ENCODE data around the gene EPB41.

Gene EPB41

GRCh38 chr1:28890836-28891235 lies 23.5 kb upstream of the EPB41 start:
- DNase-seq (ENCODE audit: low read depth in 2 of 2) = no peak

DNA sequence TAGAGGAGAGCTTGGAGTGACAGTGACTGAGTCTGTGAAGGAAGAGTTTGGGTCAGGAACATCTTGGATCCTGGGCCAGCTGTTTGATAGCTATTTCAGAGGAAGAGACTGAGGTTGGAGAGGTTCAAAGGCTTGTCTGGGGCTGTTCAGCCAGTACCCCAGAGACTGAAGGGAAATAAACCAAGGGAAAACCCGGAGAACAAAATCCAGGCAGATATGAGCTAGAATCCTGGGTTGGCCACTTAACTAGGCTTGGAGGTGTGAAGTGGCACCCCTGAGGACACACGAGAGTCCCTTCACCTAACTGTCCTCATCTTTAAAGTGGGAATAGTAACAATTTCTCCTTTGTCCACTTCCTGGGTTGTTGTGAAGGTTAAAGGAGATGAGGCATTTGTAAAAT lies 23.1 kb upstream of the EPB41 start:
- no peak for DNase-seq (ENCODE audit: low read depth in 2 of 2)

DNA sequence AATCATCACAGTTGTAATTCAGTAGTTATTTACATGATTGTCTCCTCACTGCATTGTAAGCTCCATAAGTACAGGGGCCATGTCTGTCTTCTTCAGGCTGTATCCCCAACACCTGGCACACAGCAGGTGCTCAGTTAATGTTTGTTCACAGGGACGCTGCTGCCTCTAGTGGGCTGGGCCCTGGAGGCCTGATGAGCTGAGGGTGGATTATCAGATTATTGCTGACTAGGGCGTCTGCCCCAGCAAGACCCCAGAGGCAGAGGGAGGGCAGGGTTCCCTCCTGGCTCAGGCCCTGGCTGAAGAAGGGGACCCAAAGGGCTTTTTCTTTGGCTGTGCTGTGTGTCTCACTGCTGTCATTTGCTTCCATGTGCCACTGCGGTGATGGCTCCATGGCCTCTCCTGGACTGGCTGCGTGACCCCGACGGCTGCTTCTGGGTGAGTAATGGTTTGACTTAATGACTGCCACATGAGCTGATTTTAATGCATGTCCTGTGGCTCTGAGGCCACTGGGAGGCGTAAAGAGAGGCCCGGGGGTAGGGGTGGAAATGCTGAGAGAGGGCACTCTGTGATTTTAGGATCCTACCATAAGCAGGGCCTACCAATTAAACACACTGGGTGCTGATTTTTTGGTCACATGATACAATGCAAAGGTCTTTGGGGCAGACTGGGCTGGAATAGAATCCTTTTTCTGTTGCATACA lies 20.8 kb upstream of the EPB41 start:
- no peak for DNase-seq (ENCODE audit: low read depth in 2 of 2)

DNA sequence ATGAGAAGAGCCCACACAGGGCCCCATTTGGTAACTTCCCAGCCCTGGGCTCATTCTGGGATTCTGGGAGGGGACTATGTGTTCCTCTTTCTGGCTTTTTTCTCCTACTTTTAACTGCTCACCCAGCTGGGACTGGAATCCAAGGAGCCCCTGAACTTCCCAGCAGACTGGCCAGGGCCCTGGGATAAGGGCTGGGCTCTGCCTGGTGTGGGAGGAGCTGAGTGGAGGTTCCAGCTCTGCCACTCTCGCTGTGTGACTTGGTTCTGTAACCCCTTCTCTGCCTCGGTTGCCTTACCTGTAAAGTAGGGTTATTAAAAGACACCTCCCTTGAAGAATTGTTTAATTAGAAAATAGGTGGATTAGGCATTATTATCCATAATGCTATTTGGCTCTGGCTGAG lies 19.6 kb upstream of the EPB41 start:
- no peak for DNase-seq (ENCODE audit: low read depth in 2 of 2)

- DNase-seq (ENCODE audit: low read depth in 2 of 2) = no peak
Observed at GRCh38 chr1:28895896-28896608, 18.3 kb upstream of the EPB41 start.

- DNase-seq (ENCODE audit: low read depth in 2 of 2) = no peak
Observed at GRCh38 chr1:28896609-28896986, 17.8 kb upstream of the EPB41 start.

GRCh38 chr1:28897789-28898188 lies 16.6 kb upstream of the EPB41 start:
- DNase-seq (ENCODE audit: low read depth in 2 of 2) = no peak

GRCh38 chr1:28898405-28898881 lies 15.9 kb upstream of the EPB41 start:
- DNase-seq (ENCODE audit: low read depth in 2 of 2) = no peak

GRCh38 chr1:28899267-28899666 lies 15.1 kb upstream of the EPB41 start:
- no peak for DNase-seq (ENCODE audit: low read depth in 2 of 2)

- DNase-seq (ENCODE audit: low read depth in 2 of 2) = no peak
Observed at GRCh38 chr1:28900562-28900961, 13.8 kb upstream of the EPB41 start.

DNA sequence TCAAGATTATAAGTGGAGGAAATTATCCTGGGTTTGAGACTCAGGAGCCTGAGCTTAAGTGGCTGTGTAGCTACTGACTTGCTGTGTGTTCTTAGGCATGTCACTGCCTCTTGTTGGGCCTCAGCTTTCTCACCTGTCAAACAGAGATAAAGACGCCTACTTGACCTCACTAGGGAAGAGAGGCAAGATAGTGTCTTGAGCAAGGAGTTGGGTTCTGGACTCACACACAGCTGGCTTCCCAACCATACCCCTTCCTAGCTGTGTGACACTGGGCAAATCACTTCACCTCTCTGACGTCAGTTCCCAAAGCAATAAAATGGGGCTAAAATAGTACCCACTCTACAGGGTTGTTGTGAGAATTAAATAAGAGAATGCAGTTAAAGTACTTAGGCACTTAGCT lies 11.6 kb upstream of the EPB41 start:
- DNase-seq (ENCODE audit: low read depth in 2 of 2) = no peak

DNA sequence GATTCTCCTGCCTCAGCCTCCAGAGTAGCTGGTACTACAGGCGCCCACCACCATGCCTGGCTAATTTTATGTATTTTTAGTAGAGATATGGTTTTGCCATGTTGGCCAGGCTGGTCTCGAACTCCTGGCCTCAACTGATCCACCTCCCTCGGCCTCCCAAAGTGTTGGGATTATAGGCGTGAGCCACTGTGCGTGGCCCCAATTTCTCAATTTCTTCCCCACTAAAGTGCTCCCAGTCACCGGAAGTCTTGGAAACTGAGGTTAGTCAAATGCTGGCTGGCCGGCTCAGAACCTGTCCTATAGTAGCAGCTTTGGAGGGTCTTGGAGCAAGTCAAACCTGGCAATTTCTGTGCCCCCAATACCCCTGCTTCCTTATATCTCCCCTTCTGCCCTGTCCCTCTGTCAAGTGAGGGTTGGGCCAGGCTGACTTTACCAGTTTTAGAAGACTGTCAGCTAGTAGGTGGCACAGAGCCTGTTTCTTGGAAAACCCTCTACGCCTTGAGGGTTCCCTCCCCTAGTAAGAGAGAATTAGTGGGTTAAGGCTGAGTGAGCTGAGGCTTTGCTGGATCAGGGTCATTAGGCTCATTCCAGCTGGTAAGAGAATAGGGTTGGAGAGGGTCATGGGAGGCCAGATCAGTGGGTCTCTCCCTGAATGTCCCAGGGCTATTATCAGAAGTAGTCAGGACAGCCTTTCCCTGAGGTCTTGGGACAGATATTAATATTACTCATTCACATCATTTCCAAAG lies 8.3 kb upstream of the EPB41 start:
- DNase-seq (ENCODE audit: low read depth in 2 of 2) = no peak

DNA sequence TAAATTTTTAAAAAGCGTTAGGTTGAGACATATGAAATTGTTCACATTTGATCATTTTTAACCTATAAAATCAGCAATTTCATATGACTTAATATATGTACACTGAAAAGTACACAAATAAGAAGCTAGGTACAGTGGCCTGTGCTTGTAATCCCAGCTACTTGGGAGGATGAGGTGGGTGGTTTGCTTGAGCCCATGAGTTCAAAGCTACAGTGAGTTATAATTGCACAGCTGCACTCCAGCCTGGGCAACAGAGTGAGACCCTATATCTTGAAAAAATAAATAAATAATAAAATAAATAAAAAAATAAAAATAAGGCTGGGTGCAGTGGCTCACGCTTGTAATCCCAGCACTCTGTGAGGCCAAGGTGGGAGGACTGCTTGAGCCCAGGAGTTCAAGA lies 5.2 kb upstream of the EPB41 start:
- DNase-seq (ENCODE audit: low read depth in 2 of 2) = no peak

- DNase-seq (ENCODE audit: low read depth in 2 of 2) = no peak
Observed at GRCh38 chr1:28910379-28911115, 3.8 kb upstream of the EPB41 start.

- no peak for DNase-seq (ENCODE audit: low read depth in 2 of 2)
Observed at GRCh38 chr1:28913786-28914227, 562 bp upstream of the EPB41 start.

- peak; percentile 14 to 25 for DNase-seq (ENCODE audit: low read depth in 2 of 2)
Observed at GRCh38 chr1:28915031-28915895, 894 bp downstream of the EPB41 start.

GRCh38 chr1:28917757-28918118 lies 3.4 kb downstream of the EPB41 start:
- peak in 1 of 2 donors; percentile 18 for DNase-seq (ENCODE audit: low read depth in 2 of 2)

DNA sequence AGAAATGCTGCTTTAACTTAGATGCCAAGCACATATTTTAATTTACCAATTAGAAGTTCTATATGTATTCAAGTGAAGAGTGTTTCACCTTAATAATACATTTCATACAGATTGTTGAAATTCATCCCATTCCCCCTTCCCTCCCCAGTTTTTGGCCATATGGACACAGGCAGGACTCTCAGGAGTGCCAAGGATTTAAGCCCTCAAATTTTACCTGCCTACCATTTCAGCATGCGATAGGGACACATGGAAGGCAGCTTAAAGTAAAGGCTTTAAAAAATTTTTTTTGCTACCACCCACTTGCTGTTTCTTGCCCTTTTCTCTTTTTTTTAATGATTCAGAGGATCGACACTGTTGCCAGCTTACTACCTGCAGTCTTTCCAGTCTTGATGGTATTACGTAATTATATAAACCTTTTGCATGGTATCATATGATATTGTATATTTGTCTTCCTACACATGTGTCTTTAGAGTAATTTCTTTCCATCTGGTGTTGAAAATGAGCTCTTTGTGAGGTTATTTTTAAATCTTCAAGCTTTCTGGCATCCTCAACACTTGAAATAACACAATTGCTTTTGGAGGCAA lies 7.0 kb downstream of the EPB41 start:
- no peak for DNase-seq (ENCODE audit: low read depth in 2 of 2)

- DNase-seq (ENCODE audit: low read depth in 2 of 2) = no peak
Observed at GRCh38 chr1:28925350-28925891, 11.1 kb downstream of the EPB41 start.

DNA sequence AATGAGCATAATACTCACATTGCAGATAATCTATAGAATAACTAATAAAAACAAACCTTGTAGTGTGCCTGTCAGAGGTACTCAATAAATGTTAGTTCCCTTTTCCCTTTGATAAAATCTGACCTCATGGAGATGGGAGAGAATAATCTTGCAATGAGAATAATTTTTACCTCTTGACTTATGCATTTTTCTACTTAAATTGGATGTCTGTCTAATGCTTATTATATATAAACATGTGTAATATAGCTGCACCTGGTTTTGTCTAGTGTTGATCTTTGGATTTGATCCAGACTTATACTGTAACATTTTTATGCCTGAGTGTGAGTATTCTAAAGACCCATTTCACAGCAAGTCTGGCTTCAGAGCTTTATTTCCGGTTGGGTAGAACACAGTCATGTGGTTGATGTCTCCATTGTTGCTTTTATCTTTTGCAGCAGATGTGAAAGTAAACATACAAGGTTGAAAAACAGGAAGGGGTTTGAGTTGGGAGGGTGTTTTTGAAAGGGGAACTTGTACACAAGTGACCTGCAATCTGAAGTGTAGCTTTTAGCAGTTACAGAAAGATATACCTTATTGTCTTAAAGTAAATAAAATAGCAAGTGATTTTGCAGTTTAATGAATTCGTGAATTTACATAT lies 12.4 kb downstream of the EPB41 start:
- no peak for DNase-seq (ENCODE audit: low read depth in 2 of 2)

Measured in activated CD4-positive, alpha-beta T cell treated with anti-CD3 and anti-CD28 coated beads for 24 hours (primary cell).